HG02885 (cell line): ENCODE measurements around the gene COL20A1.
"Not testable (repeated sequence)": the region's sequence is repeated elsewhere in the genome, so short reads cannot be mapped to it uniquely, and the experiment has no call there.

Source experiments
- ATAC-seq: cut with Tn5 transposase; IDR thresholded peaks from one replicate; pipeline ENCODE4 v1.9.1; 2021; ENCODE audit warnings: mild to moderate bottlenecking; ENCODE audit not compliant: unreplicated experiment, poor library complexity

COL20A1 gene

DNA sequence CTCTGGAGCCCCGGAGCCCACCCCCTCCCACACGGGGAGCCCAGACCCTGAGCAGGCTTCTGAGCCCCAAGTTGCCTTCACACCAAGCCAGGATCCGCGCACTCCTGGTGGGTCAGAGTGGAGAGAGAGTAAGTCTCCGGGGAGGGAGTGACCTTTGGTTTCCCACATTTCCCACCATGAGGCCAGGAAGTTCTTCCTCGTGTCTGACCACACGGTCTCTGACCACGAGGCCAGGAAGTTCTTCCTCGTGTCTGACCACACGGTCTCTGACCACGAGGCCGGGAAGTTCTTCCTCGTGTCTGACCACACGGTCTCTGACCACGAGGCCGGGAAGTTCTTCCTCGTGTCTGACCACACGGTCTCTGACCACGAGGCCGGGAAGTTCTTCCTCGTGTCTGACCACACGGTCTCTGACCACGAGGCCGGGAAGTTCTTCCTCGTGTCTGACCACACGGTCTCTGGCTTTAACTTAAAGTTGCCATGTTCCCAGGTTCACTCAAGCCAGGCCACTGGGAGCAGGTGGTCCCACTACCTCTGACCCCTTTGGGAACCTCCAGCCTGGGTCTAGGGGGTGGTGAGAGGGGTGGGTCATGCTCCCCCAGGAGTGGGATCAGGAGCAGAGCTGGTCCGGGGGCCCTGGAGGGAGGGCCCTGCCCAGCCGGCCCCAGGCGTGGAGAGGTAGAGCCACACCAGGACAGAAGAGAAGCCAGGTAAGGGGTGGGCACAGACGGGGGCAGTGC is 13.1 kb downstream of the COL20A1 start:
- not testable (repeated sequence) for ATAC-seq

DNA sequence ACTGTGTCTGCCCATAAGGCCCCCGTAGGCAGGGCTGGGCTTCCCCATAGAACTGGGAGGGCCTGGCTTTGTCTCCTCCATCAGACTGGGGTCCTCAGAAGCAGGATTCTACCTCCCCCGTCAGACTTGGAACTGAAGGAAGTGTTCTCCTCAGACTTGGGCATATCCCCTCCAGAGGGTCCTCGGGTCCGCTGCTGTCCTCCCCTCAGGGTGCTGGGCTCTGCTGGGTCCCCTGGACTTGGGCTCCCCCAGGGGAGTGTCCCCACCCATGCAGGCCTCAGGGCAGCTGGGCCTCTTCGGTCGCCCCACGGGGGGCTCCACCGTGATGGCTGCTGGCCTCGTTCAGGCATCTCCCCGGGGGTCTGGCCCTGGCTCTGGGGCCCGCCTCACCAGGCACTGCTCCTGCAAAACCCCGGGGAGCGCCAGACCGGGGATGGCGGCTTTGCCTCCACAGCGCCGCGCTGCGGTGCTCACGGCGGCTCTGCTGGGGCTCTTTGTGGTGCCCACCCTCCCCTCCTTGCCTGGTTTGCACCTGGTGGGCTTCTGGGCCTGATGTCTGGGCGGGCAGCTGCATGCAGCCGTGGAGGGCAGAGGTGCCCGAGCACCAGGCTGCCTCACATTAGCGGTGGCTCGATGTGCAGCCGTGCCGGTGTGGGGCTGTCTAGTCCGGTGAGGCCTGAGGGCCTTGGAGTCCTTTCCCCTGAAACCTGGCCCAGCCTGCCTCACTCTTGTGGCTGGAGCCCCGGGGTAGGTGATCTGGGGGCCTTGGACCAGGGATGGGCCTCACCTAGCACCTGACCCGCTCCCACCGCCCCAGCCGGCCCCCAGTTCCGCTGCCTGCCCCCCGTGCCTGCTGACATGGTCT is 13.9 kb downstream of the COL20A1 start:
- no peak for ATAC-seq

DNA sequence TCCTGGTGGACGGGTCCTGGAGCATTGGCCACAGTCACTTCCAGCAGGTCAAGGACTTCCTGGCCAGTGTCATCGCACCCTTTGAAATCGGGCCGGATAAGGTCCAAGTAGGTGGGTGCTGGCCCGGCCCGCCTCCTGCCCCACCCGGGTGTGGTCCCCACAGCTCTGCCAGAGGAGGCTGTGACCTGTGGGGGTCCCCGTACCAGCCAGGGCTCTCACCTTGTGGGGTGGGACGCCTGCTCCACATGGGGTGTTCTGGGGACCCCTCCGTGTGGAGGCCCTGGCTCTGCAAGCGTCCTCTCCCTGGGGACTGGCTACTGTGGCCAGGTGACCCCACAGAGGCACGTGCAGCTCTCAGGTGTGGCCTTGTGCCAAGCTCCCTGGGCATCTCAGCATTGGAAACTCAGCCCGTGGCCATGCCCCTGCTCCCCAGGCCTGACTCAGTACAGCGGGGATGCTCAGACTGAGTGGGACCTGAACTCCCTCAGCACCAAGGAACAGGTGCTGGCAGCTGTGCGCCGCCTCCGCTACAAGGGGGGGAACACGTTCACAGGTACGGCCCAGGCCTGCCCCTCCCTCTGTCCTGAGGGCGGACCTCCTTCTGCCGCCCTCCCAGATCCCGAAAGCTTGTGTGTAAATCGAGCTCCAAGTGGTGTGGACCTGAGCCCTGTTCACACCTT is 14.7 kb downstream of the COL20A1 start:
- ATAC-seq: no peak

DNA sequence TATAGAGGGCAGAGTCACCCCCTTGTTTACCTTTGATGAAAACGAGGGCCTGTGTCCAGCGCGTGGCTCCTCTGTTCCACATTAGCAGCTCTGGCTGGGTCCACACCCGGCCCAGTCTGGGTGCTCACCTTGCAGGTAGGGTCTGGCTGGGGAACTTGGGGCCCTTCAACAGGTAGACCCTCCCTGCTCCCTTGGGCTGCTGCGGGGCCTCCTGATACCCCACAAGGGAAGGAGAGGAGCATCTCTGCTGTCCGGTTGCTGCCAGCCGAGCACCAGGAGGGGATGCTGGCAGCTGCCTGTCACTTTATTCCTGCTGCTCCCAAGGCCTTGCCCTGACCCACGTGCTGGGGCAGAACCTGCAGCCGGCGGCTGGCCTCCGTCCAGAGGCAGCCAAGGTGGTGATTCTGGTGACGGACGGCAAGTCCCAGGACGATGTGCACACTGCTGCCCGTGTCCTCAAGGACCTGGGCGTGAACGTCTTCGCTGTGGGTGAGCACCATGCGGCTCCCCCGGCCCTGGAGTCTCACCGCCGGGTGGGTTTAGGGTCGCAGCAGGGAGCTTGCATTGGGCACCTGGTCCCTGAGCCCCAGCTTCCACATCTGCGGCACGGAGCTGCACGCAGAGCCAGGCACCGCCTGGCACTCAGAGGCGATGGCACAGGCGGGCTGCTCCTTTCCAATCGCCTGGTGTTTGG is 15.4 kb downstream of the COL20A1 start:
- ATAC-seq: no peak

DNA sequence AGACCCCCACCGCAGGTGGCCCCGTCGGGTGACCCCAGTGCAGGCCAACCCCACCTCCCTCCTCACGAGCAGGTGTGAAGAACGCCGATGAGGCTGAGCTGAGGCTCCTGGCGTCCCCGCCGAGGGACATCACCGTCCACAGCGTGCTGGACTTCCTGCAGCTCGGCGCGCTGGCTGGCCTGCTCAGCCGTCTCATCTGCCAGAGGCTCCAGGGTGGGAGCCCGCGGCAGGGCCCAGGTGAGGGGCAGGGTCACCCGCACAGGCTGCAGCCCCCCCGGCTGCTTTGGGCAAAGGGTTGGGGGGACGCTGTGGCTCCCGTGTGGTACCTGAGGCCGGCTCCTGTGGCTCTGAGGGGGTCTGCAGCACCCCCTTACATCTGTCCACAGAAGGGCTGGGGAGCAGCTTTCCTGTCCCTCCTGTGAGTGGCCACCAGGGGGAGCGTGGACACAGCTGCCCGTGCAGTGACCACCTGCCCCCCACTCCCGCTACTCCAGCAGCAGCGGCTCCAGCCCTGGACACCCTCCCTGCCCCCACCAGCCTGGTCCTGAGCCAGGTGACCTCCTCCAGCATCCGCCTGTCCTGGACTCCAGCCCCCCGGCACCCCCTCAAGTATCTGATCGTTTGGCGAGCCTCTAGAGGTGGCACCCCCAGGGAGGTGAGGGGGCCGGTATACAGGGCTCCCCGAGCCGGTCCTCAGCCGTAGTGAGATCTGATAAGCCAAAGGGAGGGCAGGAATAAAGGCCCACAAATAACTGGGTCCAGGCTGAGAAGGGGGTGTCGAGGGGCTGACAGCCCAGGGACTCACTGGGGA is 16.5 kb downstream of the COL20A1 start:
- no peak for ATAC-seq

DNA sequence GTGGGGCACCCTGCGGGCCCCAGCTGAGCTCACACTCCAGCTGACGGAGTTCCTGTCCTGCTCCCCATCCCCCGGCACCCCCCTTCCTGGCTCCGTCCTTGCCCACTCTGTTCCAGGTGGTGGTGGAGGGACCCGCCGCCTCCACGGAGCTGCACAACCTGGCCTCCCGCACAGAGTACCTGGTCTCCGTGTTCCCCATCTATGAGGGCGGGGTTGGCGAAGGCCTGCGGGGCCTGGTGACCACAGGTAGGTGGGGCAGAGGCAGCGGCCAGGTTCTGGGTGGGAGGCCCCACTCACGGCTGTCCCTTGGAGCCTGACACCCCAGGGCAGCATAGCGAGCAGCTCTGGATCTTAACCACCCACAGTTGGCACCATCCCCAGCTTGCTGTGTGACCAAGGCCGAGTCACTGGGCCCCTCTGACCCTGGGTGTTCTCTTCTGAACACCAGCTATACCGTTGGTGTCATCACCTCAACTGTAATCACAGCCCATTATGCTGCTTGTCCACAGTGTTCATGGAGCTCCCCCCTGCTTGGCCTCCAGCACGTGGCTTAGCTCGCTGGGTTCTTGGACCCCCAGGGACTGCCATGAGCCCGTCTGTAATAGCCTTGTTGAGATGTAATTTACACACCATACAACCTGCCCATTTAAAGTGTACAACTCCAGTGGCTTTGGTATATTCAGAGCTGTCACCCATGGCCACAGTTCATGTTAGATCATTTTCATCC is 17.4 kb downstream of the COL20A1 start:
- no peak for ATAC-seq

DNA sequence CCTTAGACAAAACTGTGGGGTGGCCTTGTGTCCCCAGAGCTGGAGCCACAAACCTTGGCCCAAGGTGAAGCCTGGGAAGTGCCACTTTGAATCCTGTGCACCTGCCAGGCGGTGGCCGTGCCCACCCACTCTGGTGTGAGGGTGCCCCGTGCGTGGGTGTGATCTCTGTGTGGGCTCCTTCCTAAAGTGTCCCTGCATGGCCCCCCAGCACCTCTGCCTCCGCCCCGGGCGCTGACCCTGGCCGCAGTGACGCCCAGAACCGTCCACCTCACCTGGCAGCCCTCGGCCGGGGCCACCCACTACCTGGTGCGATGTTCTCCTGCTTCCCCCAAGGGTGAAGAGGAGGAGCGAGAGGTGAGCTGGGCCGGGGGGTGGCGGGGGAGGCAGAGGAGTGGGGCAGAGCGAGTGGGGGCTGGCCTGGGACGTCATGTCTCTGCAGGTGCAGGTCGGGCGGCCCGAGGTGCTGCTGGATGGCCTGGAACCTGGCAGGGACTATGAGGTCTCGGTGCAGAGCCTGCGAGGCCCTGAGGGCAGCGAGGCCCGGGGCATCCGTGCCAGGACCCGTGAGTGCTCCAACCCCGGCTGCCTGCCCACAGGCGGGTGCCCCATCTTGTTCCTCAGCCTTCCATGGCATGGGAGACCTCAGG is 18.3 kb downstream of the COL20A1 start:
- no peak for ATAC-seq

DNA sequence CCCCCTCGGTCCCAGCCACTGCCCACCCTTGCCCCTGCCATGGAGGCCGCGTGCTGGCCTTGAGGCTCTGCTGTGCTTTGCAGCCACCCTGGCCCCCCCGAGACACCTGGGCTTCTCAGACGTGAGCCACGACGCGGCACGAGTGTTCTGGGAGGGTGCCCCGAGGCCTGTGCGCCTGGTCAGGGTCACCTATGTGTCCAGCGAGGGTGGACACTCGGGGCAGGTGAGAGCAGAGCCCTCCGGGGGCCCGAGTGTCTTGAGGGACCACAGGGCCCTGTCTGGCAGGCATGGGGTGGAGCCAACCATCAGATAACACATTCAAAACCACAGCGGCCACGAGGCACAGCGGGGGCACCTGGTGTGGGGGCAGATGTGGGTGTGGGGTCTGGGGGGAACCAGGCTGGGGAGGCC is 18.9 kb downstream of the COL20A1 start:
- no peak for ATAC-seq

DNA sequence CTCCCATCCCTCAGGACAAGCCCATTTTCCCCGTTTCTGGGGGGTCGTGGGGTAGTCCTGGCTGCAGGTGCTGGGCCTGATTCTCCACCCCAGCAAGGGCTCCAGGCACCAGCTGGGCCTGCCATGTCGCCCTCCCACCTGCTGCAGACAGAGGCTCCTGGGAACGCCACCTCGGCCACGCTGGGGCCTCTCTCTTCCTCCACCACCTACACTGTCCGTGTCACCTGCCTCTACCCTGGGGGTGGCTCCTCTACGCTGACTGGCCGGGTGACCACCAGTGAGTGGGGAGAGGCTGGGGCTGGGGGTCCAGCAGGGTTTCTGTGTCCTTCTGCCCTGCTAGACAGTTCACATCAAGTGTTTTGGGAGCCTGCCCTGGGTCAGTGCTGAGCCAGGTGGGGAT is 19.3 kb downstream of the COL20A1 start:
- no peak for ATAC-seq

DNA sequence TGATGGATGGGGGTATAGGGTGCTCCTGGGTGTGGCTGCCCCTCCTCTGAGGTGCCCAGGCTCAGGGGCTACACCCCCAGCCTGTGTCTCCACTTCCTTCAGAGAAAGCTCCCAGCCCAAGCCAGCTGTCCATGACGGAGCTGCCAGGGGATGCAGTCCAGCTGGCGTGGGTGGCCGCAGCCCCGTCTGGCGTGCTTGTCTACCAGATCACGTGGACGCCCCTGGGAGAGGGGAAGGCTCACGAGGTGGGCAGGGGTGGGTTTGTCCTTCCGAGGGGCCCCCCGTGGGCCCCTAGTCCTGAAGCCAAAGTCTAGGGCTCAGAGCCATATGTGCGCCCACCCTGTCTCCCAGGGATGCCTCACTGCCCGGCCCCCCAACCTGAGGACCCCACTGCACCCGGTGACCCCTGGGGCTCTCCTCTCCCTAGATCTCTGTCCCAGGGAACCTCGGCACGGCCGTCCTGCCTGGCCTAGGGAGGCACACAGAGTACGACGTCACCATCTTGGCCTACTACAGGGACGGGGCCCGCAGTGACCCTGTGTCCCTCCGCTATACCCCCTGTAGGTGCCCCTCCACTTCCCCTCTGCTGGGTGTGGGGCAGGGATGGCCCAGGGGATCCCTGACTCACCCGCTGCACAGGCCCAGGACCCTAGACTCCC is 19.8 kb downstream of the COL20A1 start:
- no peak for ATAC-seq

DNA sequence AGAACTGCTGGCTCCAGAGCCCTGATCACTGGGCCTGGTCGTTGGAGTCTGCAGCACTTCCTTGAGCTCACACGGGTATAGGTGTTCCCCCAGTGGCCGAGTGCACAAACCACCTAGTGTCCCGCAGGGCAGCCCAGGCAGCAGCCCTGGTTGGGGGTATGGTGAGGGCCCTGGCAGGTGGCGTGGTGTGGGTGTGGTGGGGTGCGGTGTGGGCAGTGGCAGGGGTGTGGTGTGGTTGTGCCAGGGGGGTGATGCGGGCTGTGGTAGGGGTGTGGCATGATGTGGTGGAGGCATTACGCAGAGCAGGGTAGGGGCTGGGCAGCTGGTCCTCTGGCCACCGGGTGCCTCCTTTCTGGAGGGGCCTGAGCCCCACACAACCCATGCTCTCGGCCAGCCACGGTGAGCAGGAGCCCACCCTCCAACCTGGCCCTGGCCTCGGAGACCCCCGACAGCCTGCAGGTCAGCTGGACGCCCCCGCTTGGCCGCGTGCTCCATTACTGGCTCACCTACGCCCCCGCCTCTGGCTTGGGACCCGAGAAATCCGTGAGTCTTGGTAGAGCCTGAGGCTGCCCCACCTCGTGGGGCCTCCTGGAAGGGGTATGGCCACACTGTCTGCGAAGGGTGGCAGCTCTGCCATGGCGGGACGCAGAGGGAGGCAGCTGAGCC is 20.5 kb downstream of the COL20A1 start:
- no peak for ATAC-seq

DNA sequence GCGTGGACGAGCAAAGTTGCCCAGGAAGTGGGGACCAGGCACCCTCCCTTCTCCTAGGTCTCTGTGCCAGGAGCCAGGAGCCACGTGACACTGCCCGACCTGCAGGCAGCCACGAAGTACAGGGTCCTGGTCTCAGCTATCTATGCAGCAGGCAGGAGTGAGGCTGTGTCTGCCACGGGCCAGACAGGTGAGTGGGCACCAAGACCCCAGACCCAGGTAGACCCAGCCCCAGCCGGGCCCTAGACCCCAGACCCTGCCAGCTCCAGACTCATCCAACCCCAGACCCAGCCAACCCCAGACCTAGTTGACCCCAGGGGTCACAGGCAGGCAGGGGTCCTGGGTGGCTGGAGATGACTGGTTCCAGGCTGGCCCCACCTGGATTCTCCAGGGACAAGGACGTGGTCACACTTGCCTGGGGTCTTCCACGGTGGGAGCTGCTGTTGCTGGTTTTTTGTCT is 21.1 kb downstream of the COL20A1 start:
- no peak for ATAC-seq

DNA sequence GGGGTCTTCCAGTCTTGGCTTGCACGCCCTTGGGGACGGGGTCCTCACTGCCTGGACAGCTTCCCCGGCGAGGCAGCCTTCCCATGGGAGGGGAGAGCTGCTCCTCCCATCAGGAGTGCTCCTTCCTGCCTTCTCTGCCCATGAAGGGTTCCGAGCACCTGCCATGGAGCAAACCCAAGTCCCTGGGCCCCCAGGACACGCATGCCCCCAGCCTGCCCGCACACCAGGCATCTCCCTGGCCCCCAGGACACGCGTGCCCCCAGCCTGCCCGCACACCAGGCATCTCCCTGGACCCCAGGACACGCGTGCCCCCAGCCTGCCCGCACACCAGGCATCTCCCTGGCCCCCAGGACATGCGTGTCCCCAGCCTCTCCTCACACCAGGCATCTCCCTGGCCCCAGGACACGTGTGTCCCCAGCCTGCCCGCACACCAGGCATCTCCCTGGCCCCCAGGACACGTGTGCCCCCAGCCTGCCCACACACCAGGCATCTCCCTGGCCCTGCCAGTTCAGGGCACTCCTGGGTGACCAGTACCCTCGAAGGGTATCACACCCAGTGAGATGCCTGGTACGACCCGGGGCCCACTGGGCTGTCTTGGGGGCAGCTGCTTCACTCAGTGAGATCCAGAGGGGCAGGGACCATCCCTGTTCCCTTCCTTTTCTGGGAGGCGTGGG is 21.7 kb downstream of the COL20A1 start:
- no peak for ATAC-seq

DNA sequence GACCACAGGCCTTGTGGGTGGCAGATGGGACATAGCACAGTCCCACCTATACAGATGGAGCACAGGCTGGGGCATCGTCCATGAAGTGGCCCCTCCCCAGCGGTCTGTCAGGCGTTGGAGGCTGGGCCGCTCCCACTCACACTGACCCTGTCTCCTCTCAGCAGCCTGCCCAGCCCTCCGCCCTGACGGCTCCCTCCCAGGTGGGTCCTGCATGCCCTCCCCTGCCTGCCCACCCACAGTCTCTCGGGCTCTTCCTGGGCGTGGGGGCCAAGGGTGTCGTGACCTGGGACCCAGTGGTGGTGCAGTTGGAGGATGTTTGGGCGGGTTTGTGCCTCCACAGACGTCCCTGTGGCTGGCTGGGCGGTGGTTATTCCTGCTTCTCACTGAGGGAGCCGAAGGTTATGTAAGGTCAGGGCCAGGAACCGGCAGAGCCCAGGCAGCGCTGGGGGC is 22.3 kb downstream of the COL20A1 start:
- ATAC-seq: no peak

DNA sequence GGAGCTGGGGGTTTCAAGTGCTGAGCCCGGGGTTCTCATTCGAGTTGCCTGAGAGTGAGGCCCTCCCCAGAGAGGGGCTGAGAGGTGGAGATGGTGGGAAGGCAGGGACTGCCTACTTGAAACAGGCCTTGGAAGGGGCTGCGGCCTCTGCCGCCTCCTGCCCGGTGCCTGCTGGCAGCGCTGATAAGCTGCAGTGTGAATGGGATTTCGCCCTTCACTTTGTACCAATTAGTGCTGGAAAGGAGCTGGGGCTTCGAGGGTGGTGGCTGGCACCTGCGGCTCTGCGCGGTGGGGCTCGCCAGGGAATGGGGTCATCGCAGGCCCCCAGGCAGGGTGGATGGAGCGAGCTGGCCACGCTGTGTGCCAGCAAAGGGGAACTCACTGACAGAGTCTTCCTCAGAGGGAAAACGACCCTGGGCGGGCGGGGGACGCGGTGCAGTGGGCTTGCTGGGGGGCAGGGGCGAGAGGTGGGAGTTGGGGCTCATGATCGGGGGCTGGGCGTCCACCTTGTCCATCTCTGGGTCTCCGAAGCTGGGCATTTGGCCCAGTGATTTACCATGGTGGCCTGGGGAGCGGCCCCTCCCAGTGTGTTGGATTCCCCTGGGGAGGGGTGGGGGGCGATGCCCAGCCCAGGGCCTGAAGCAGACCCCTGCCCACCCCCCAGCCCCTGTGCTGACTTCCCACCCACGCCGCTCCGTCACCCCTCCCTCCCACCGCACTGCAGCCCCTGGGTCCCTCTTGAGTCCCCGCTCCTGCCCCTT is 22.9 kb downstream of the COL20A1 start:
- ATAC-seq: no peak

DNA sequence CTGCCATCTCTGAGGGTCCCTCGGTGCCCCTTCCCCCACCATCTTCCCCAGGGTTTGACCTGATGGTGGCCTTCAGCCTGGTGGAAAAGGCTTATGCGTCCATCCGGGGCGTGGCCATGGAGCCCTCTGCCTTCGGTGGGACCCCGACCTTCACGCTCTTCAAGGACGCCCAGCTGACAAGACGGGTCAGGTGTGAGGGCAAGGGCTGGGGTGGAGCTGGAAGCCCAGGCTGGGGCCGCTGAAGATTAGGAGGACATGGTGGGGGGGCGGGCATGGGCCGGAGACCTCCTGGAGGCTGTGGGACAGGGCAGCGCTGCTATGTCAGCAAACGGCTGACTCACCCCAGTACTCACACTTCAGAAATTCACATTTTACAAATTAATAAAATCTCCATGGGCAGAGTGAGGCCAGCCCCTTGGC is 23.5 kb downstream of the COL20A1 start:
- ATAC-seq: no peak
